ENCODE data around the gene NHS. TPM values are rescaled to one million over a fixed set of nuclear protein-coding genes. Genes with fewer than 3 reads are reported as not detected.

Gene NHS
- total RNA-seq, 4 donors from 2014 or later, result 0.20 to 0.39 (median 0.30) TPM

DNA sequence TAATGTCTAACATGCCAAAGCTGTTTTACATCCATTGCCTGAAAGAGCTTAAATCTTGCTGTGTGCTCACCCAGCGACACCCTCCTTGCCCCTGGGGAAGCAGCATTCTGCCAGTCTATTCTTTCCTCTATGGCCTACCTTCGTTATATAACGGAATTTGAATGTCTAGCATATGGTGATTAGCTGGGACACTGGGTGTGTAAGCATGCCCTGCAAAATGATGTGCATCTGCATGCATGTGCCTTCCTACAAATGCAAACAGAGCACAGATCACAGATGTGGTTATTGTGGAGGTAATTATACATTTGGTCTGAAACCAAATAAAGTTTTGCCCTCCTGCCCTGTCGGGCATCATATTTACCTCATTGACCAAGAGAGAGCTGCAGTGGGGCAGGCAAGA lies 90.8 kb downstream of the NHS start:
- DNase-seq (no peak), ATAC-seq (no peak)
- H3K27ac ChIP-seq, result no peak overlapping the region
- TF ChIP-seq CTCF (IDR thresholded peaks at IDR 0.05 in 4 of 5, conservative IDR thresholded peaks at IDR 0.05 in 1 of 5) (no peak), POLR2A (IDR thresholded peaks at IDR 0.05) (no peak)
- no peak overlapping the region for H3K4me3 ChIP-seq
- no peaks in the 10 kb centered on the region for H3K9me3 ChIP-seq
- in situ Hi-C loops (cut with MboI; ENCODE audit: low sequenced_read_pairs in 4 of 4) (no loop called here), intact Hi-C loops (cut with DNase I; ENCODE audit: low total_unique reads) (no loop called here)
- no peaks in the 10 kb centered on the region for H3K27me3 ChIP-seq
- H3K36me3 ChIP-seq, result no peaks in the 10 kb centered on the region
- no peaks in the 10 kb centered on the region for H3K4me1 ChIP-seq

DNA sequence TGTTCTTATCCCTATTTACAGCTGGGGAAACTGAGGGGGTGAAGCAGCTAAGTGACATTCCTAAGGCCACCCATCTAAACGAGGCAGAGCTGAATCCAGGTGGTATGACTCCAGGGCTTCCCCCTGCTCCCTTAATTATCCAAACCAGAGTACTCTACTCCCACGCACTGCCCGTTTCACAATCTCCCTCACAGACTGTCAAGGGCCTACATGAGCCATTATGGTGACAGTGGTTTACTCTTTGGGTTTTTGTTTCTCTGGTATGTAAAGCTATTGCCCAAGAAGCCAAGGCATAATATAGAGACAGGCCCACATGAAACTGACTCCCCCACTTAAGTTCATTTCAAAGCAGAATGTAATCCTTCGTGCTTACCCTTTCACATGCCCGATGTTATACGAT lies 95.1 kb downstream of the NHS start:
- intact Hi-C loops (cut with DNase I; ENCODE audit: low total_unique reads) (no loop called here), in situ Hi-C loops (cut with MboI; ENCODE audit: low sequenced_read_pairs in 4 of 4) (no loop called here)
- Histone ChIP-seq H3K27ac (no peak overlapping the region), H3K4me3 (no peak overlapping the region), H3K27me3 (no peaks in the 10 kb centered on the region), H3K4me1 (no peaks in the 10 kb centered on the region), H3K36me3 (no peaks in the 10 kb centered on the region), H3K9me3 (no peaks in the 10 kb centered on the region)
- ATAC-seq, result no peak
- TF ChIP-seq CTCF (IDR thresholded peaks at IDR 0.05 in 4 of 5, conservative IDR thresholded peaks at IDR 0.05 in 1 of 5) (no peak), POLR2A (IDR thresholded peaks at IDR 0.05) (no peak)
- DNase-seq, result no peak

DNA sequence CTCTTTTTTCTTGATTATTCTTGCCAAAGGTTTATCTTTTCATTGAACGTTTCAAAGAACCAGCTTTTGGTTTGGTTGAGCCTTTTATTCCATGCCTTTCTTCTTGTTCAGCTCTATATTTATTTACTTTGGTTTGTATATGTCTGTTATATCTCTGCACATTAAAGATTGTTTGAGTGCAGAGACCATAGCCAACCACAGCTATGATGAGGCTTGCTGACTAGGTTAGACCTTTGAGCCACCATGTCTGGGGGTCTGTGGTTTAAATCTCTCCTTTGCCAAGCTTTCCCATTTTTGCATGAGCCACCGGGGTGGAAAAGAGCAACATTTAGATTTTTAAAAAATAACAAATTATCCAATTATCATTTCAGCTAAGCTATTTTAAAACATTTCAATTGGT lies 96.1 kb downstream of the NHS start:
- in situ Hi-C loops (cut with MboI; ENCODE audit: low sequenced_read_pairs in 4 of 4) (no loop called here), intact Hi-C loops (cut with DNase I; ENCODE audit: low total_unique reads) (no loop called here)
- H3K4me1 ChIP-seq, result no peaks in the 10 kb centered on the region
- DNase-seq (no peak), ATAC-seq (no peak)
- no peaks in the 10 kb centered on the region for H3K9me3 ChIP-seq
- no peak overlapping the region for H3K27ac ChIP-seq
- no peak for TF ChIP-seq CTCF (IDR thresholded peaks at IDR 0.05 in 4 of 5, conservative IDR thresholded peaks at IDR 0.05 in 1 of 5)
- TF ChIP-seq POLR2A (IDR thresholded peaks at IDR 0.05), result no peak
- H3K27me3 ChIP-seq, result no peaks in the 10 kb centered on the region
- no peaks in the 10 kb centered on the region for H3K36me3 ChIP-seq
- H3K4me3 ChIP-seq, result no peak overlapping the region

GRCh38 chrX:17471861-17472260 lies 96.9 kb downstream of the NHS start:
- Histone ChIP-seq H3K4me3 (no peak overlapping the region), H3K36me3 (no peaks in the 10 kb centered on the region), H3K27me3 (no peaks in the 10 kb centered on the region), H3K9me3 (no peaks in the 10 kb centered on the region), H3K4me1 (no peaks in the 10 kb centered on the region), H3K27ac (no peak overlapping the region)
- in situ Hi-C loops (cut with MboI; ENCODE audit: low sequenced_read_pairs in 4 of 4), result no loop called here
- no peak for ATAC-seq
- no peak for DNase-seq
- intact Hi-C loops (cut with DNase I; ENCODE audit: low total_unique reads), result no loop called here
- TF ChIP-seq POLR2A (IDR thresholded peaks at IDR 0.05), result no peak
- TF ChIP-seq CTCF (IDR thresholded peaks at IDR 0.05 in 4 of 5, conservative IDR thresholded peaks at IDR 0.05 in 1 of 5), result no peak

GRCh38 chrX:17472424-17472823 lies 97.4 kb downstream of the NHS start:
- in situ Hi-C loops (cut with MboI; ENCODE audit: low sequenced_read_pairs in 4 of 4), result no loop called here
- intact Hi-C loops (cut with DNase I; ENCODE audit: low total_unique reads), result no loop called here
- DNase-seq, result no peak

More at GRCh38 chrX:17472424-17472823, 97.4 kb downstream of the NHS start:
- Histone ChIP-seq H3K27ac (no peak overlapping the region), H3K27me3 (no peaks in the 10 kb centered on the region), H3K9me3 (no peaks in the 10 kb centered on the region), H3K36me3 (no peaks in the 10 kb centered on the region), H3K4me1 (no peaks in the 10 kb centered on the region), H3K4me3 (no peak overlapping the region)
- no peak for TF ChIP-seq CTCF (IDR thresholded peaks at IDR 0.05 in 4 of 5, conservative IDR thresholded peaks at IDR 0.05 in 1 of 5)
- TF ChIP-seq POLR2A (IDR thresholded peaks at IDR 0.05), result no peak
- ATAC-seq, result no peak
